HG03108 (cell line): Measurements from ENCODE around the gene TSPOAP1.

Source experiments
- ATAC-seq: cut with Tn5 transposase; IDR thresholded peaks from one replicate; pipeline ENCODE4 v1.9.1; 2021; ENCODE audit warnings: moderate library complexity; ENCODE audit not compliant: unreplicated experiment

The TSPOAP1 gene

DNA sequence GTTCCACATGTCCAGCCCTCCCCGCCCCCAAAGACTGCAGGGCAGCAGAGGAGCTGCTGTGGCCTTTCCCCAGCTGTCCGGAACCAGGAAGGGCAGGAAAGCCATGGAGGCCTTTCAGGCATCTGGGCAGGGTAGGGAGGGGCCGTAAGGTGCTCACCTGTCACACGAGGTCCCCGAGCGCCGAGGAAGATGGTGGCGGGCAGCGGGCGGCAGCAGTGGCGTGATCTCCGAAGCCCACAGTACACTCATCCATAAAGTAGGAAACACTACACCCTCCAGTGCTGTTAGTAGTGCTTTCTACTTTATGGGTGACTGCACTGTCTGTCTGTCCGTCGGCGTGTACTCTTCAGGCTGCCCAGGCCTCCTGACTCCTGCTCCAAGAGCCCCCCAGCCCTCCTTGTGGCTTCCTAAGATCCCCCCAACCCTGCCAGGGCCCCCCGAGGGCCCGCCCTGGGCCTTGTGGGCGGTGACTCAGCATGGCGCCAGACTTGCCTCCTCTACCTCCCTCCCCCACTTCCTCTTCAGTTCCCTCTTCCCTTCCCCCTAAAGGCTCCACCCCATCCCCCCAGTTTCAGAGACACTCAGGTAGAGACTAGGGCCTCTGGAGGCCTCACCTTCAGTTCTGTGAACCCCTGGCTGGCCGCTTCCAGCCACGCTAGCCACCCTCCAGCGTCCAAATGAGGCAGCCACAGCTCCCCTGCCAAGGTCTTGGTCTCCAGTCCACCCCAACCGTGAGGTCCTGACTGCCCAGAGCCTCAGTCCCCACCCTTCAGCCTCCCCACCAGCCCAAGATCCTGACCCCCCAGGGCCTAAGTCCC is 2.6 kb upstream of the TSPOAP1 start:
- no peak for ATAC-seq

DNA sequence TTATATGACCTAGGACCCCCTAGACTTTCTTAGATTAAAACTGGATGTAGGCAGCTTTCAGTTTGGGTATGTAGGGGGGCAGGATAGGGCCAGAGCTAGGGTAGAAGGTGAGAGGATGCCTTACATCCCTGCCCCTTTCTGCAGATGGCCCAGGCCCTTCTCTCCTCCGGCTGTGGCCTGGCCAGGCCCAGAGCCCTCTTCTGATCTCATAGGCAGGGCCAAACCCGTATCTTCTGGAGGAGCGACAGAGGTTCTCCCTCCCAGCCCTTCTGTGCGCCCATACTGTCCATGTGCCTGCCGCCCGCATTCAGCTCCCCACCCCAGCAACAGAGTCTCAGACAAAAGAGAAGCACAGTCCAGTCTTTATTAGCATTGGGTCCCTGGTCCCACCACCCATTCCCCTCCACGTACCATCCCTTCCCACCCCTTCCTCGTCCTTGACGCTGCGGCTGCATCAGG is 2.0 kb upstream of the TSPOAP1 start:
- ATAC-seq: no peak

GRCh38 chr17:58329810-58330537 is 1.4 kb upstream of the TSPOAP1 start:
- peak; percentile 7 for ATAC-seq

- peak; percentile 37 for ATAC-seq
These were observed 627 bp upstream of the TSPOAP1 start for GRCh38 chr17:58329035-58329809.

- ATAC-seq: no peak
These were observed 1.0 kb downstream of the TSPOAP1 start for GRCh38 chr17:58327363-58328194.

GRCh38 chr17:58326609-58327362 is 1.8 kb downstream of the TSPOAP1 start:
- ATAC-seq: no peak

DNA sequence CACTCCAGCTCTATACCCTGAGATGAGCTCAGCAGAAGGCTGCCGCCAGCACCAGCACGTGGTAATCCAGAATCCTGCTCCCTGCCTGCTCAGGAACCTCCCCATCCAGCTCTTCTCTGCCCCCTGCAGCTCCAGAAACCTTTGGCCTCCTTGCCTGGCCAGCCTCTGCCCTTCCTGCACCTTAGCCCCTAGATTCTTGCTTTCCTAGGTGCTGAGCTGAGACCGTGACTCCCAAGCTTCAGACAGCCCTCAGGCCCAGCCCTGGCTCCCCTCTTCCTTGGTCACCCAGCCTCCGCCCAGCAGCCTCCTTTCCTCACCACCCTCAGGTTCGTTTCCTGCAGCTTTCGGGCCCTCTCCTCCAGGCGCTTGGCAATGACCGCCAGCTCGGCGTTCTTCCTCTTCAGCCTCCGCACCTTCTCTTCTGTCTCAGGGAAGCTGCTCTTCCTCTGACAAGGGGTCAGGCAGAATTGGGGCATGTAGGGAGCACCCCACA is 2.6 kb downstream of the TSPOAP1 start:
- ATAC-seq: no peak

DNA sequence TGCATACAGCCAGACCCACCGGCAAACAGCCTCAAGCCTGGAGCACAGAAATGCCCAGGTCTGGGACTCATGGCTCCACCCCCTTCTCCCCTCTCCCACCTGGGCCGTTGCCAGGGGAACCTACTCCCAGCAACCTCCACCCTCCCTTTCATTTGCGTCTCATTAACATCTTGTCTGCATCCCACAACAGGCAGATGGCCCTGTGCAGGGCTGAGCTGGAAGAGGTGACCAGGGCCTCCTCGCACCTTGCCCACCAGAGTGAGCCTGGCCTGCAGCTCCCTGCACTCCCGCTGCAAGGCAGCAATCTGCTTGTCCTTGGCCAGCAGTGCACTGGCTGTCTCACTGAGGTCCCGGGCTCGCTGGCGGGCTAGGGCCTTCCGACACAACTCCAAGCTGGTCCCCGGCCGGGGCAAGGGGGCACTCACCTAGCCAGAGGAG is 3.3 kb downstream of the TSPOAP1 start:
- no peak for ATAC-seq

DNA sequence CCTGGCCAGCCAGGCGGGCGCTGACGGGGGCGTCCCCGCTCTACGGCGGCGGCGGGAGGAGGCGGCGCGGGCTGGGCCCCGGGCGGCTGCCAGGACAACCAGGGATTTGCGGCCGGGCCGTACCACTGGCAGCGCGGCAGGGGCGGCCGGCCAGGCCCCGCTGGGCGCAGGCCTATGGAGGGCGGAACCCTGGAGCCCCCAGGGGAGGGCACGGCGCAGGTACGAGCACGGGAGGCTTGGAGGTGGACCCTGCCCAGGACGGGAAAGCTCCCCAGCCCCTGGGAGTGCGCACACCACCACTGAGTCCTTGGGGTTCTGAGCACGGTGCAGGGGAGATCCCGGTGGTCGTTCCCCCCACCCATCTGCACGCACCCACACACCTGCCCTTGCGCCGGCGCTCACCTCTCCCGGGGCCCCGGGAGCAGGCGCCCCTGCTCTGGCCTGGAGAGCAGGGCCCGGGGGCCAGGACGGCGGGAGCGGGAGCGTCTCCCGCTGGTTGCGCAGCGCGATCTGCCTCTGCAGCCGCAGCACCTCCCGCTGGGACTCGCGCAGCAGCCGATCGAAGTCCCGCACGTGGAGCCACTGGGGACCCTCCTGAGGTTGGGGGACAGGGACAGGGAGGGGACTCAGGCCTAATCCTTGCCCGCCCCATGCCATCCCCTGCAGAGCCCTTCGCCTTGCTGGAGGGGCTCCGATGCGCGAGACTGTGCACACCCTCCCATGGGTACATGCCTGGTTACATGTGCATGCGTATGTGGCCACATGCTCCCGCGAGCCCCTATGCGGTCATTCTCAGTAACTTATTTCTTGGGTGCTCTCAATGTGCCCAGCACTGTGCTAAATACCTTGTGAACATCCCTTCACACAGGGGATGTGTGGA is 3.9 kb downstream of the TSPOAP1 start:
- no peak for ATAC-seq

DNA sequence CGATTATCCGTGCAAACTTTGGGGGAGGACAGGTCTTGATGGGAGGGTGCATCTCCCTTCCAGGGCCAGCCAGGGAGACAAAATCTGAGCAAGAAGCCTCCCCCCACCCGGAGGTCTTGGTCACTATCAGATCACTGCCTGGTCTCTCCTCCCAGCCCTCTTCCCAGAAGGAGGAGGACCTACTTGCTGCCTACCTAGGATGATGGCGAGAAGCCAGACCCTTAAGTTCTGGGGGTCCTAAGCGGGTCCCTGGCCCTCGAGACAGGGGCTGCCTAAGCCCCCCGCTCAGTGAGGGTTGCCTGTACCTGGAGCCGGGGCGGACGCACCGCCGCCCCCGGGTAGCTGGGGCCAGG is 4.6 kb downstream of the TSPOAP1 start:
- no peak for ATAC-seq

DNA sequence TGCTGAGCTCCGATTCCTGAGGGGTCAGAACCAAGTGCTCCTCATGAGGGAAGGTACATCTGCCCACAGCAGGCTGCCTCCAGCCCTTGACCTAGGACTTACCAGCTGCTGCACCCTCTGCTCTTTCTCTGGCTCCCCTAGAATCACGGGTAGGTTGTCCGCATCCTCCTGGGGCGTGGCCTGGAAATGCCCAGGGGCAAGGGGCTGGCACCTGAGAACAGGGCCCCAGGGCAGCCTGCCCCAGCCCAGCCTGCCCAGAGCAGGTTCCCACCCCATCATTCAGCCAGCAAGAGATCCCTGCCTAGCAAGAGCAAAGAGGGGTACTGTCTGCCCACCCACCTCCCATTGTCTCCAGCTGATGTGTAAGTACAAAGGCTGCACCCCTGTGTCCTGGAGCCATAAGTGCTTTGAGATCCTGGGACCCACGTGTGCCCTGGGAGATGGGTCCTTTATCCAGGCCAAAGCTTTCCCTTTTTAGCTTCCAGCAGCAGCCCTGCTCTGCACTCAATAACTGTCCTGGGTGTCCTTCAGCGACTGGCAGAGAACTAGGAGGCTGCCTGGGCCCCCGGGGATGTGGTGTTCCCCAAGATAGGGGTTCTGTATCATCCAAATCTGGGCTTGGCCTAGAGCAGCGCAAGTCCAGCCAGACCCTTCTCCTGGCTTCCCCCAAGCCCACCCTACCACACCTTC is 5.1 kb downstream of the TSPOAP1 start:
- ATAC-seq: no peak

DNA sequence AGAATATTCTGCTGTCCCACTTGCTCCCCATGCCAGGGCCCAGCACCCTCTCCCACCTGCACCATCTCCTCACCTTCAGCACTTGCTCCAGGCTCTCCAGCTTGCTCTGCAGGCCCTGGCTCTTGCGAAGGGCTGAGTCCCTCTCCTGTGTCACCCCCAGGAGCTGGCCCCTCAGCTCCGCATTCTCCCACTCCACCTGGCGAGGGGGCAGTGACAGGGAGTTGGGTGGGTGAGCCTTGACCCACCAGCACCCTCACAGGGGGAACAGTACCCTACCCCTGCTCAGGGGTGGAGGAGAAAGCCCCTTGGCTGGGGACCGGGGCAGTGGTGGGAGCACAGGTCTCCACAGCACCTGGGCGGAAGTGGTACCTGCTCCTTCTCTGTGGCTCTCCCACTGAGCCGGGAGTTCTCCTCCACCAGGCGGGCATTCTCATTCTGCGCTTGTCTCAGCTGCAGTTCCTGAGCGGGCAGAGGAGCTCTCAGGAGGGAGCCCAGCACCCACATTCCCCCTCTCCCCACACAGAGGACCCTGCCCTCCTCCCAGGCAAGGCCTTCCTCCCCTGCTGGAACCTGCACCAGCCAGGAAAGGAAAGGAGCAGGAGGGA is 5.9 kb downstream of the TSPOAP1 start:
- no peak for ATAC-seq

DNA sequence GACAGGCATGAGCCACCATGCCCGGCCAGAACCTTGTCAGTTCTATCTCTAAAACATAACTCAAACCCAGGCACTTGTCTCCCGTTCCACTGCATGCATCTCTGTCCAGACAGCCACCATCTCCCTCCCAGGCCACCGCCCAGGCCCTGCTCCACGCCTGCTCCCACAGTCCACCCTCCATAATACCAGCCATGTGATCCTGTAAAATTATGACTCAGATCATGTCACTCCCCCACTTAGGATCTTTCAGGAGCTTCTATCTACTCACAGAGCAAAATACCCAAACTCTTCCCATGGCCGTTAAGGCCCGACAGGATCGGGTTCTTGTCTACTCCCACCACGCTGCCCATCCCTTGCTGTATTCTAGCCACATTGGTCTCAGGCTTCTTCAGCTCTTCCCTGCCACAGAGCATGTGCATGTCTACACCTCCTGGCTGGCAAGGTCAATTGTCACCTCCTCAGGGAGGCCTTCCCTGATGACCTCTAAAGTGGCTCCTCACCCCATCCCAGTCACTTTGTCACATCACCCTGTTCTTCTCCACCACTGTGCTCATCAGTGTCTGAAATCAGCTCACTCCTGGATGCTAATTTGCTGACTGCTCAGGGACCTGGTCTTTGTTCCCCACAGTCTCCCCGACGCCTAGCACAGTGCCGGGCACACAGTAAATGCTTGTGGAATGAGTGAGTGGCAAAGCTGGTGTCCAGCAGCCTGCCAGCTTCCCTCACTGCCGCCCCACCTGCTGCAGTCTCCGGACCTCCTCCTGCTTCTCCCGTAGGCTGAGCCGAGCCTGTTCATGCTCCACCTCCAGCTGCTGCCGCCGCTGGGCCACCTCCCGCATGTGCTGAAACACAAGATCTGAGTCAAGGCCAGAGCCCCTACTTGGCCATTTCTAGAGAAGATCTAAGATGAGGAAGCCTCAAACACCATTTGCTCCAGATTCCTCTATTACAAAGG is 6.7 kb downstream of the TSPOAP1 start:
- ATAC-seq: no peak

DNA sequence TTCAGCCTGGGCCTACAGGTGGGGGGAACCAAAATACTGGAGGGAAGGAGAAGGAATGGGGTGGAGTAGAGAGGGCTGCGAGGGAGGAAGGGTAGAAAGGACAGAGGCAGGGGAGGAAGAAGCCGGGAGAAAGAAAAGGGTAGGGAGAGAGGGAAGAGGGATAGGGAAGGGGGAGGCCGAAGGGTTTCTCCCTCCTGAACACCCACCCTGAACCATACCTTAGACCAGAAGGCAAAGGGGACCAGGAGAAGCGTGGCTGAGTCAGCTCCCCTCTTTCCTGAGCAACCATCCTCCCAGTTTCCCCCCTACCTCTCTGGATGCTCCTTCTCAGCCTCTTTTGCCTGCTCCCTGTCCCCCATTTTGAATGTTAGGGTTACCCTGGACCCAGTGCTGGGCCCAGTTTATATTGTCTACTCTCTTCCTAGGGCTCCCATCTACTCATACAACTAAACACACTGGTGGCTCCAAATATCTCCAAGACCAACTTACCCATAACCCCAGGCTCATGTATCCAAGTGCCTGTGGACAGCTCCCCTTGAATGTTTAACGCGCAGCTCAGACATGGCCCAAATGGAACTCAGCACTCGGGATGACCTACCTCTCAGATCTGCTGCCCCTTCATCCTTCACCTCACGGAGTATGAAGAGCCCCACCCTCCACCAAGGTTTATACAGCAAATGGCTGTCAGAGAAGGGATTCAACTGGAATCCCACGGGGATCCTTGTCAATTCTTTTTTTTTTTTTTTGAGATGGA is 7.8 kb downstream of the TSPOAP1 start:
- no peak for ATAC-seq

DNA sequence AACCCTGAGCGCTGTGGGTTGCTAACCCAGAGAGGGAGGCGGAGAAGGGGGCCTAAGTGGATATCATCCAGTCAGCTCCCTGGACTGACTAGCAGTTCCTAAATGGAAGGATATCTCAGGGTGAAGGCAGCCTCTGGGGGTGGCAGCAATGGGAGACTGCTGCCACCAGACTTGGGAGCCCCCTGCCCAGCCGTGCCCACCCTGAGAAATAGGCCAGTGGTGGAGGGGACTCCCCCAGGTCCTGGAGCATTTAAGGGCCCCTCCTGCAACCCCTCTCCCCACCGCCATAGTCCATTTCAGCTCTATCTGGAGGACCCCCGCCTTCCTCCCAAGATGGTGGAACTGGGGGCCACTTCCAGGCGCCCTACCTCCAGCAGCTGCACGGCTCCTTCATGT is 8.4 kb downstream of the TSPOAP1 start:
- ATAC-seq: no peak
